Measurements from ENCODE around the gene MBD5. TPM values are rescaled to one million over a fixed set of nuclear protein-coding genes. Genes with fewer than 3 reads are reported as not detected.
A peak's percentile ranks its signal among the peaks of the same experiment; 100 is the strongest.

MBD5 gene
- total RNA-seq, 1 donor from 2014 or later: 14.5 TPM

- TF ChIP-seq CTCF (IDR thresholded peaks at IDR 0.05; ENCODE audit: insufficient read depth, low read length, poor library complexity, severe bottlenecking): no peak
Observed at GRCh38 chr2:148263890-148264289, 243.0 kb downstream of the MBD5 start.

GRCh38 chr2:148273158-148273691 is 252.3 kb downstream of the MBD5 start:
- Histone ChIP-seq H3K4me3 (ENCODE audit: low read depth, low read length) (no peak overlapping the region), H3K27me3 (ENCODE audit: control insufficient read depth, insufficient read depth, low read length) (no peaks in the 10 kb centered on the region), H3K36me3 (ENCODE audit: control insufficient read depth, insufficient read depth, low read length) (no peaks in the 10 kb centered on the region)
- TF ChIP-seq CTCF (IDR thresholded peaks at IDR 0.05; ENCODE audit: insufficient read depth, low read length, poor library complexity, severe bottlenecking): no peak
- DNase-seq (ENCODE audit: low read depth): peak; percentile 62

More at GRCh38 chr2:148263890-148264289, 243.0 kb downstream of the MBD5 start:
- Histone ChIP-seq H3K27me3 (ENCODE audit: control insufficient read depth, insufficient read depth, low read length) (no peaks in the 10 kb centered on the region), H3K36me3 (ENCODE audit: control insufficient read depth, insufficient read depth, low read length) (no peaks in the 10 kb centered on the region), H3K4me3 (ENCODE audit: low read depth, low read length) (no peak overlapping the region)
- no peak for DNase-seq (ENCODE audit: low read depth)

- no peak for TF ChIP-seq CTCF (IDR thresholded peaks at IDR 0.05; ENCODE audit: insufficient read depth, low read length, poor library complexity, severe bottlenecking)
- Histone ChIP-seq H3K4me3 (ENCODE audit: low read depth, low read length) (no peak overlapping the region), H3K27me3 (ENCODE audit: control insufficient read depth, insufficient read depth, low read length) (no peaks in the 10 kb centered on the region), H3K36me3 (ENCODE audit: control insufficient read depth, insufficient read depth, low read length) (no peaks in the 10 kb centered on the region)
- no peak for DNase-seq (ENCODE audit: low read depth)
Observed at GRCh38 chr2:148279216-148279615, 258.3 kb downstream of the MBD5 start.

- TF ChIP-seq CTCF (IDR thresholded peaks at IDR 0.05; ENCODE audit: insufficient read depth, low read length, poor library complexity, severe bottlenecking): no peak
- no peak for DNase-seq (ENCODE audit: low read depth)
- Histone ChIP-seq H3K36me3 (ENCODE audit: control insufficient read depth, insufficient read depth, low read length) (no peaks in the 10 kb centered on the region), H3K27me3 (ENCODE audit: control insufficient read depth, insufficient read depth, low read length) (no peaks in the 10 kb centered on the region), H3K4me3 (ENCODE audit: low read depth, low read length) (no peak overlapping the region)
Observed at GRCh38 chr2:148282201-148282600, 261.3 kb downstream of the MBD5 start.

GRCh38 chr2:148292431-148292830 is 271.5 kb downstream of the MBD5 start:
- no peaks in the 10 kb centered on the region for H3K27me3 ChIP-seq (ENCODE audit: control insufficient read depth, insufficient read depth, low read length)
- no peak for DNase-seq (ENCODE audit: low read depth)
- H3K4me3 ChIP-seq (ENCODE audit: low read depth, low read length): no peak overlapping the region
- TF ChIP-seq CTCF (IDR thresholded peaks at IDR 0.05; ENCODE audit: insufficient read depth, low read length, poor library complexity, severe bottlenecking): no peak
- H3K36me3 ChIP-seq (ENCODE audit: control insufficient read depth, insufficient read depth, low read length): no peaks in the 10 kb centered on the region

GRCh38 chr2:148298196-148298595 is 277.3 kb downstream of the MBD5 start:
- no peak for TF ChIP-seq CTCF (IDR thresholded peaks at IDR 0.05; ENCODE audit: insufficient read depth, low read length, poor library complexity, severe bottlenecking)
- no peak for DNase-seq (ENCODE audit: low read depth)
- no peaks in the 10 kb centered on the region for H3K27me3 ChIP-seq (ENCODE audit: control insufficient read depth, insufficient read depth, low read length)
- H3K4me3 ChIP-seq (ENCODE audit: low read depth, low read length): no peak overlapping the region
- no peaks in the 10 kb centered on the region for H3K36me3 ChIP-seq (ENCODE audit: control insufficient read depth, insufficient read depth, low read length)

Measured in kidney epithelial cell (primary cell).